Peyer's patch (tissue), 4 donors: ENCODE data around the gene SLC9B1.

Source experiments
- CTCF ChIP-seq, 6 experiments: fragments of 450-650 bp in 4 of 6; fragments of 200-600 bp in 2 of 6; sonication (generic) in 1 of 6; IDR thresholded peaks; one replicate each; pipeline ENCODE4 v1.5.1; 2017 to 2019; ENCODE audit warnings: antibody characterized with exemption in 6 of 6, mild to moderate bottlenecking in 3 of 6, moderate library complexity in 1 of 6
- POLR2A ChIP-seq, 2 donors: fragments of 450-650 bp; IDR thresholded peaks; one replicate each; pipeline ENCODE4 v1.5.1; 2017; ENCODE audit warnings: antibody characterized with exemption in 2 of 2, mild to moderate bottlenecking in 2 of 2, moderate library complexity in 2 of 2

DNA sequence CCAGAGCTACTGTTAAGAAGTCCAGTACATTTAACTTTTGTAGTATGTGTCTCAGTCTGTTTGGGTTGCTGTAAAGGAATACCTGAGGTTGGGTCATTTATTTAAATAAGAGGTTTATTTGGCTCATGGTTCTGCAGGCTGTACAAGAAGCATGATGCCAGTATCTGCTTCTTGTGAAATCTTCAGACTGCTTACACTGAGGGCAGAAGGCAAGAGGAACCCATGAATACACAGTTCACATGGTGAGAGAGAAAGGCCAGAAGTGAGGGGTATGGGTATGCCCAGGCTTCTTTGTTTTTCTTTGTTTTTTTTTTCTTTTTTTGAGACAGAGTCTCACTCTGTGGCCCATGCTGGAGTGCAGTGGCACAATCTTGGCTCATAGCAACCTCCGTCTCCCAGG lies 156.8 kb downstream of the SLC9B1 start:
- no peak for TF ChIP-seq POLR2A (IDR thresholded peaks at IDR 0.05)
- TF ChIP-seq CTCF (IDR thresholded peaks at IDR 0.05): no peak
